ENCODE measurements around the gene FAM229B.
A peak's percentile ranks its signal among the peaks of the same experiment; 100 is the strongest.
"Not testable (repeated sequence)": the region's sequence is repeated elsewhere in the genome, so short reads cannot be mapped to it uniquely, and the experiment has no call there.

Gene FAM229B

GRCh38 chr6:112065426-112065986, 21.9 kb upstream of the FAM229B start:
- ATAC-seq, result no peak

GRCh38 chr6:112066606-112067005, 20.8 kb upstream of the FAM229B start:
- ATAC-seq, result no peak

- no peak for ATAC-seq
Measured at GRCh38 chr6:112081569-112081968, 5.8 kb upstream of the FAM229B start.

- no peak for ATAC-seq
Measured at GRCh38 chr6:112085286-112086065, 1.9 kb upstream of the FAM229B start.

- ATAC-seq, result peak in 1 of 2 donors; percentile 0
Measured at GRCh38 chr6:112086744-112087135, 651 bp upstream of the FAM229B start.

- no peak for ATAC-seq
Measured at GRCh38 chr6:112087916-112088315, 525 bp downstream of the FAM229B start.

- no peak for ATAC-seq
Measured at GRCh38 chr6:112096901-112097300, 9.5 kb downstream of the FAM229B start.

- ATAC-seq, result no peak
Measured at GRCh38 chr6:112100561-112100960, 13.2 kb downstream of the FAM229B start.

- ATAC-seq, result not testable (repeated sequence)
Measured at GRCh38 chr6:112106026-112106425, 18.6 kb downstream of the FAM229B start.

GRCh38 chr6:112106562-112106961, 19.2 kb downstream of the FAM229B start:
- no peak for ATAC-seq

GRCh38 chr6:112109262-112109661, 21.9 kb downstream of the FAM229B start:
- no peak for ATAC-seq

- no peak for ATAC-seq
Measured at GRCh38 chr6:112113431-112113830, 26.0 kb downstream of the FAM229B start.

- ATAC-seq, result no peak
Measured at GRCh38 chr6:112113918-112114317, 26.5 kb downstream of the FAM229B start.

- ATAC-seq, result no peak
Measured at GRCh38 chr6:112114577-112115223, 27.3 kb downstream of the FAM229B start.

GRCh38 chr6:112116221-112116620, 28.8 kb downstream of the FAM229B start:
- ATAC-seq, result no peak

- peak; percentile 35 to 48 for ATAC-seq
Measured at GRCh38 chr6:112117554-112117953, 30.2 kb downstream of the FAM229B start.

GRCh38 chr6:112118034-112118433, 30.6 kb downstream of the FAM229B start:
- no peak for ATAC-seq

- no peak for ATAC-seq
Measured at GRCh38 chr6:112122756-112123155, 35.4 kb downstream of the FAM229B start.

- no peak for ATAC-seq
Measured at GRCh38 chr6:112123982-112124381, 36.6 kb downstream of the FAM229B start.

GRCh38 chr6:112128208-112128607, 40.8 kb downstream of the FAM229B start:
- ATAC-seq, result no peak

GRCh38 chr6:112130878-112131277, 43.5 kb downstream of the FAM229B start:
- no peak for ATAC-seq

GRCh38 chr6:112139052-112139451, 51.7 kb downstream of the FAM229B start:
- ATAC-seq, result no peak

GRCh38 chr6:112141707-112142106, 54.3 kb downstream of the FAM229B start:
- no peak for ATAC-seq
